Left ventricle myocardium superior (tissue), 1 donor: ENCODE data around the gene SYAP1. TPM values are rescaled to one million over a fixed set of nuclear protein-coding genes. Genes with fewer than 3 reads are reported as not detected.
"Not testable (repeated sequence)": the region's sequence is repeated elsewhere in the genome, so short reads cannot be mapped to it uniquely, and the experiment has no call there.

Experiments used
- ATAC-seq: fragments of 200-7000 bp; cut with Tn5 transposase; one replicate; pipeline ENCODE4 v1.9.1; 2020; ENCODE audit warnings: mild to moderate bottlenecking, moderate library complexity
- DNase-seq: peaks from one replicate; pipeline ENCODE4 v3.0.0-alpha.2; 2020
- intact Hi-C: fragments of 100-400 bp; cut with micrococcal nuclease; formaldehyde crosslinking; loops from one replicate; pipeline ENCODE4 v1.11.0; 2022
- total RNA-seq: library from RNA; stranded (reverse); fragmentation: NEBNext Ultra II Directional; extraction: Animal tissue kit (Norgen Biotek cat#: 25700); gene quantifications from one replicate; pipeline ENCODE4 v1.2.1, GENCODE V29; 2021
- donor health status: DM: no; HTN: yes; CAD: no; lungs with severe emphysema.

Gene SYAP1
- total RNA-seq, 1 donor from 2014 or later, result 17.5 TPM

DNA sequence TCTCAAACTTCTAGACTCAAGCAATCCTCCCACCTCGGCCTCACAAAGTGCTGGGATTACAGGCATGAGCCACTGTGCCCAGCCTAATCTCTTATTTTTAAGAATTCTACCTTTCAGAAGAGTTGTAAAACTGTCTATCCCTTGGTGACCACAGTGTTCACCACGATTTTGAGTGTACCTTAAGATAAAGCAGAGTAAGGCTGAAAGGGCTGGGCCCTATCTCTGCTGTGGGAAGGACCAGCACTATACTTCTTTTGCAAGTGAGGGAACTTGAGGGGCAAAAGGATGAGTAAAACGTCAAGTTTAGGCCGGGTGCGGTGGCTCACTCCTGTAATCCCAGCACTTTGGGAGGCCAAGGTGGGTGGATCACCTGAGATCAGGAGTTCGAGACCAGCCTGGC lies 3.0 kb upstream of the SYAP1 start:
- ATAC-seq, DNase-seq, intact Hi-C loops: not testable (repeated sequence)

DNA sequence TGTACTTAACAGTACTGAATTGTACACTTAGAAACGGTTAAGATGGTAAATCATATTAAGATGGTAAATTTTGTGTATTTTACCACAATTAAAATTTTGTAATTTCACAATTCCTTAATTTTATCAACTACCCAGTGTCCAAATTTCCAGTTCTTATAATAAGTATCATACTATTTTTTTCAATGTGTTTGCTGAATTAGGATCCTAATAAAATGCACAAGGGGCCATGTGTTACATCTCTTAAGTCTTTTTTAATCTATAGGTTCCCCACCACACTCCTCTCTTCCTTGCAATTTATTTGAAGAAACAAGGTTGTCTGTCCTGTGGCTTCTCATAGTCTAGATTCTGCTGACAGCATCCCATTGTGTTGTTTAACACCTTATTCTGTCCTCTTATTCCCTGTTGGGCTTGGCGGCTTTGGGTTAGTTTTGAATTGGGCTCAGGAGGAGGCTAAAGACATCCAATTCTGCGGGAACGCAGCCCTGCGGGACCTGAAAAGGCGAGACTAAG lies 533 bp upstream of the SYAP1 start:
- DNase-seq (no peak), ATAC-seq (no peak)
- intact Hi-C loops, result no loop called here

DNA sequence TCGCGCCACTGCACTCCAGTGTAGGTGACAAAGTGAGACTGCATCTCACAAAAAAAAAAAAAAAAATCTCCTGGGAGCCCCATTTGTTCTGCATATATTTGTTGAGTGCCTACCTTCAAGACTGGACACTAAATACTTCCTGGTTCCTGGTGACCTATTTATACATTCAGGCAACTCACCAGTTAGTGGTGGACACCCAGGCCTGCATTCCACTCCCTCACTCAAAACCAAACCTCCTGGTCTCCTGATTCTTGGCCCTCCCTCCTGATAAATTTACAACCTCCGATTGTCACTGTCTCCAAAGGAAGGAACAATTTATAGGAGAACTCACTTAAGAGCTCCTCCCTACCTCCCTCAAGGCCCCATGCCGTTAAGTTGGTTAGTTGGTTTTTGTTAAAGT lies 3.1 kb downstream of the SYAP1 start:
- intact Hi-C loops, result no loop called here
- no peak for ATAC-seq
- no peak for DNase-seq

DNA sequence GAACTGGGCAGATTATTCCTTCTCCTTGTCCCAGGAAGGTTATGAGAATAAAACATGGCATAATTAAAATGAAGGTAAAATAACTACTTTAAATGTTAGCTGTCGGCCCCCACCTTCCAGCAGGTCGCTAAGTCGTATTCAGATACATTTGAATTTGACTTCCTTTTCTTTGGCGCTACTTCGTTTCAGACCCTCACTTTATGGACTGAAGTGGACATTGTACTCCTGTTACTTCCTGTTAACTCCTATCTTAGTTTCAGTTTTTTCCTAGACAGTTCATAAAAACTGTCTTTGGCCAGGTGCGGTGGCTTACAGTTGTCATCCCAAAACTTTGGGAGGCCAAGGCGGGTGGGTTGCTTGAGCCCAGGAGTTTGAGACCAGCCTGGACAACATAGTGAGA lies 5.7 kb downstream of the SYAP1 start:
- ATAC-seq, result no peak
- no peak for DNase-seq
- intact Hi-C loops, result no loop called here

DNA sequence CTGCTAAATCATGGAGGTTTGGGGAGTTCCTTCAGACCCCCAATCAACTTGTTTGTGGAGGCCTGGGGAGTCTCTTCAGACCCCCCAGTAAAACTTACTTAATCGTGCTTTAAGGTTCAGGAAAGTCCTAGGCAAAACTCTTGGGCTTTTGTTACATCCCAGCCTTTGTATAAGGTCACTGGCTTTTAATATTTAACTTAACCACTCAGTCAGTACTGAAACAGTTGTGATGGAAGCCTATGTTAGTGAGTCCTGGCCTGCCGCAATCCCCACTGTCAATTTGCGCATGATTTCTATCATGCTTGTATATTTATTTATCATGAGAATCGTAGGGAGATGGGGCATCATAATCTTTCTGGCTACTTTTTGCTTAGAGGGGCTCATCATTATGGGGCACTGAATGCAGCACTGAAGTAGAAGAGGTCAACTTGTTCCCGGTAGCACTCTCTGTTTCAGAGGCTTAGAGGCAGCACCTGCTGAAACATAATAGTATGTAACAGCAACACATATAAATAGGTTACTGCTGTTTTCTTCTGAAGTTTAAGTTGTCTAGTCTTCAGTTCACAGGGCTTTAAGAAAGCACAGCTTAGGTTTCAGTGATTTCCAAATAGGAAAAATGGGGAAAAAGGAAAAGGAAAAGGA lies 7.1 kb downstream of the SYAP1 start:
- intact Hi-C loops, ATAC-seq, DNase-seq: not testable (repeated sequence)

DNA sequence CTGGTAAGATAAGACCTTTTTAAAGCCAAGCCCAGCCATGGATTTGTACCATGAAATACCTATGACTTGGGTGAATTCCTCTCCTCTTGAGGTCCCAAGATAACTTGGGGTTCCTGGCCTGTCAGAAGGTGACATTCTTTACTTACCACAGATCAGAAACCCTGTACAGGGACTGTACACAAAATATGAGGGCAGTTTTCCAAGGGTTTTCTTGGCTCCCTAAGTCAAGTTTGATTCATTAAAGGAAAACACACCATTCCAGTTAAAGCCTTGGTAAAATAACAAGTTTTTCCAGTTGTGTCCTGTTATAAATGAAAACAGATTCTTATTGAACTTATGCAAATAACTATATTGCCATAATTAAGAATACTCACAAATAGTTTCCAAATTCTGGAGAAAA lies 8.2 kb downstream of the SYAP1 start:
- DNase-seq, result no peak
- intact Hi-C loops, result no loop called here
- no peak for ATAC-seq

DNA sequence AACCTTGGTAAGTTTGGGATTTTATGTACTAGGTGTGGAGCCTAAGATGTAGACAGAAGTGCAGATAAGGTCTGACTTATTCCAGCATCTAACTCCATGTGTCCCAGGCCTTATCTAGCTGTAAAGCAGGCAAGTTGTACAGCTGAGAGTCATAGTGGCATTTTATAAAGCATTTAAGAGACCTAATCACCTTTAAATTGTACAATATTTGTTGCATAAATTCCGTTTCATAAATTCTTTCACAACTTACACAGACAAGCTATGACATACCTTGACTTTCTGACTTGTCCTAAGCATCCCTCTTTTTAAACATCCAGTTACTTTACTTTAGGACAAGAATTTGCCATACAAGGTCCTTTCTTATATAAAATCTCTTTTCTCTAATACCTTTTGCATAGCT lies 11.0 kb downstream of the SYAP1 start:
- DNase-seq, result no peak
- intact Hi-C loops, result no loop called here
- no peak for ATAC-seq

DNA sequence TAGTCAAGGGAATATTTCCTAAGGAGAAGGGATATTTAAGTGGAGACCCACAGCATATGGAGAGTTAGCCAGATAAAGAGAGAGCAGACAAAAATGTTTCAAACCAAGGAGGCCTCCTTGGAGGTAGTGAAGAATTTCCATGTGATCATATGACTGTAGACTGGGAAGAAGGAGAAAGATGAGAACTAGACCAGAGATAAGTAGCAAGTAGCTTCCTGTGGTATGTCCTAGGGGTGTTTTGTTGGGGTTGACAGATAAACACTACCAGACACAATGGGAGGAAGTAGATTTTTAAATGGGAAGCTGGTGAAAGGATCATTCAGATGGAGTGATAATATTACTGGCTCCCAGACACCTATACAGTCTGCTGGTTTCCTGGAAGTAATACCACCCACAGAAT lies 13.6 kb downstream of the SYAP1 start:
- DNase-seq (no peak), ATAC-seq (no peak)
- intact Hi-C loops, result no loop called here

DNA sequence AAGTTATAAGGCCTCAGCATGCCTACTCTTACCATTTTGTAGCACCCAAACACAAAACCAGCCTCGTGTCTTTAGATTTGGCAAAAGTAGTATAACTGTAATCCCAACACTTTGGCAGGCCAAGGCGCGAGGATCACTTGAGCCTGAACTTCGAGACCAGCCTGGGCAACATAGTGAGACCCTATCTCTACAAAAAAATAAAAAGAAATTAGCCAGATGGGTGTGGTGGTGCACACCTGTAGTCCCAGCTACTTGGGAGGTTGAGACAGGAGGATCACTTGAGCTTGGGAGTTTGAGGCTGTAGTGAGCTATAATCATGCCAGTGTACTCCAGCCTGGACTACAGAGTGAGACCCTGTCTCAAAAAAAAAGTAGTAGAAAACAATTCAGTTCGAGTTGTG lies 17.6 kb downstream of the SYAP1 start:
- intact Hi-C loops, result no loop called here
- no peak for ATAC-seq

DNA sequence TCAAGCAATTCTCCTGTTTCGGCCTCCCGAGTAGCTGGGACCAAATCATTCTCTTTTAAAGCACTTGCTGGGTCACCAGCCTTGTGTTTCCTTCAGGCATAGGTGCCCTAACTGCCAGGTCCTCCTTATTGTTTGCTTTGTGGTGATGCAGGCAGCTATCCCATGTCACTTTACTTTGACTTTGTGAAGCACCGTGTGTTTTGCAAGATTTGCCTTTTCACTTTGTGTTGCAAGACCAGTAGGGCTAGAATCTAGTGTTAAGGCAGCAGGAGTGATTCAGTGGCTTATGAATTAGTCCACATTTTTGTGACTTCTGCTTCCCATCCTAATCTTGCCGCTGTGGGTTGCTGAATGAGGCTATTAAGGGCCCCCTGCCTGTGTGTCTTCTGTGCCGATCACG lies 20.2 kb downstream of the SYAP1 start:
- ATAC-seq, result no peak
- intact Hi-C loops, result no loop called here

More for the DNA sequence above, 17.6 kb downstream of the SYAP1 start:
- no peak for DNase-seq

DNA sequence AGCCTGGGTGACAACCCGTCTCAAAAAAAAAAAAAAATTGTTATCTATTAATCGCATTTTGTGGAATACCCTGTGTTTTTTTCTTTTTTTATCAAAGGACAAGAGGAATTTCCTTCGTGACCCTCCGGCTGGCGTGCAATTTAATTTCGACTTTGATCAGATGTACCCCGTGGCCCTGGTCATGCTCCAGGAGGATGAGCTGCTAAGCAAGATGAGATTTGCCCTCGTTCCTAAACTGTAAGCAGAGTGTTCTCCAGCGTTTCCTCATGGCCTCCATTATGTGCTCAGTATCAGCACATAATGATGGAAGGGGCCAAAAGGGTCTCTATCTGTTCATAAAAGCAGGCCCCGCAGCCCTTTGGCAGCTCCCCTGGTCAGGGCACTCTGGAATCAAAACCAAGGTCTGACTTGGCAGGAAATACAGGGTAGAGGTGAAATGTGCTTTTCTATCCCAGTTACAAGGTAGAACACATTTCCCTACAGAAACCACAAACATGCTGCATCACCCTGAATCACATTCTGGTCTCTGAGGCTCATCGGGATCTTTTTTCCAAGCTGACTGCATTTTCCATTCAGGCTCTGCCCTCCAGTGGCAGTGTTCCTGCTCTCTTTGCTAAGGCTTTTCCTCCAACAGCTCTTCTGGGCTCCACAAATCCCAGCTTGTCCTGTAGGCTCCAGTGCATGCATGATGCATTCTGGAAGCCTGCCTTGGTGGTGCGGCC lies 24.4 kb downstream of the SYAP1 start:
- ATAC-seq, result no peak
- no peak for DNase-seq
- intact Hi-C loops, result no loop called here

More for the DNA sequence above, 20.2 kb downstream of the SYAP1 start:
- DNase-seq, result no peak

DNA sequence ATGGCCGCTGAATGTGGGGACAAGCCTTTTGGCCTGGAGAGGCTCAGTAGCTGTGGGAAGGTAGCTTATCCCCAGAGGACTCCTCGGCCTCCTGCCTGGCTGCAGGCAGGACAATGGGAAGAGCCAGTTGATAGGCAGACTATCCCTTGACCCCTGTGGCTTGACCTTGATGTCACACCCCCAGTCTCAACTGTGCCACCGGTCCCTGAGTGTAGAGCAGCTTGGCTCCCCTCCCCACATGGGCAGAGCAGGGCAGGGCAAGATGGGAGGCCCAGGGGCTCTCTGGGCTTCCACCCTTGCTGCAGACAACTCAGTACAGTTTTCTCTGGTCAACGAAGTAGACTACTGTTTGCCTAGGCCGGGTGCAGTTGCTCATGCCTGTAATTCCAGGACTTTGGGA lies 25.7 kb downstream of the SYAP1 start:
- intact Hi-C loops, result no loop called here
- ATAC-seq, result peak; percentile 21
- DNase-seq, result no peak

DNA sequence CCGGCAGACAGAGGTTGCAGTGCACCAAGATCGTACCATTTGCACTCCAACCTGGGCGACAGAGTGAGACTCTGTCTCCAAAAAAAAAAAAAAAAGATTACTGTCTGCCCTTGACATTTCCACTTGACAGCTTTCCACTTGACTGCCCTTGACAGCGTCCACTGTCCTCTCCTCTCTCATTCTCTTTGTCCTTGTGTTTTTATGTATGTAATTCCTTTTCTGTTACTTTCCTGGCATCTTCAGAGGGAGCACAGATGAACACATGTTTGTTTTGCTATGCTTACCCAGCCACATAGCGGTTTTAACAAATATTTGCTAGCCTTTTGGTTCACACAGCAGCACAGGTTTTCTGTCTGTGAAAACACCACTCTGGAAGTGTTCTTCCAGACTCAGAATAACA lies 26.2 kb downstream of the SYAP1 start:
- ATAC-seq, result peak; percentile 50
- no peak for DNase-seq
- intact Hi-C loops, result no loop called here

DNA sequence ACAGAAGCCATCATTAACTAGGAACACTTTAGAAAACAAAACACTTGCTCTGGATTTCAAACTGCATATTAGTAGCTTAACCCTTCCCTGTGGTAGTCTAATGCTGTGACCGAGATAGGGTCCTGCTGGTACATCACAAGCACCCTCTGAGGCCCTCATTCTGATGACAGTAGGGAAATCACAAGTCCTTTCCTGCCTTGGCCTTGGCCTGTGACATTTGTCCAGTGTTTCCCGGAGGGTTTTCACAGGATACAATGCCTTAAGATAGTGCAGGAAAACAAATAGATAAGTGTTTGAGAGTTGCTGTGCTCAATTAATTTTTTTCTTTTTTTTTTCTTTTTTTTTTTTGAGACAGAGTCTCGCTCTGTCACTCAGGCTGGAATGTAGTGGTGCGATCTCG lies 29.0 kb downstream of the SYAP1 start:
- DNase-seq (no peak), ATAC-seq (no peak)
- intact Hi-C loops, result no loop called here

DNA sequence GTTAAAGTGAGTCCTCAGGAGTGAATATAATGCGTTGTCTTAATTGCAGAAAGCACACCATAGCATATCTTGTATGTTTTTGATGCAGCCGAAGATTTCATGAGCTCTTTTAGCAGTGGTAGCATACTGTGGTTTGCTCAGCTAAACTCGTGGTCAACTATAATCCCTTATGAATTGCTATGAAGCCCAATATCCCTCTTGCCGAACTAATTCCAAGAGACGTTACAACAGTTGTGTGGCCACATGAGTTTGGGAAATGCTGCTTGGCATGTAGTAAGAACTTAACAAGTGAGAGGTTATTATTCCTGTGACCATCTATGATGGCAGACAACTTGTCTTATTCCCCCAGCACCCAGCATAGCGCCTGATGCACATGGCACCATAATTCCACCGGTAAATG lies 30.7 kb downstream of the SYAP1 start:
- intact Hi-C loops, result no loop called here
- DNase-seq (no peak), ATAC-seq (no peak)

DNA sequence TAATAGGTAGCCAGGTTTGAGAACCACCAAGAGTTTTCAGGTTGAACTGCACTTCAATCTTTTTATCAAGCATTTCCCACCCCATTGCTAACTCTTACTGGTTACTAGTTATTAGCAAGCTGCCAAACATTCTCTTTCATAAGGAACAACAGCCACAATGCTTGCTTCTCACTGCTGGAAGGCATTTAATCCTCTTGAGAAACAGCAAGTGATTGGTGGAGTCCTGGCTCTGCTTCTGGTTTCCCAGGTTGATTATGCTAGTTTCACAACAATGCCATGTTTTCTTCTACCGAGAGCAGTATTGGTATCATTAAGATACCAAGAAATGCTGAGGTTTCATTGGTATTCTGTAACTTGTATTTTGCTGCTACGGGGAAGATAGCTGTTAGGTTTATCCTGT lies 34.6 kb downstream of the SYAP1 start:
- DNase-seq, result no peak
- no peak for ATAC-seq
- intact Hi-C loops, result no loop called here

DNA sequence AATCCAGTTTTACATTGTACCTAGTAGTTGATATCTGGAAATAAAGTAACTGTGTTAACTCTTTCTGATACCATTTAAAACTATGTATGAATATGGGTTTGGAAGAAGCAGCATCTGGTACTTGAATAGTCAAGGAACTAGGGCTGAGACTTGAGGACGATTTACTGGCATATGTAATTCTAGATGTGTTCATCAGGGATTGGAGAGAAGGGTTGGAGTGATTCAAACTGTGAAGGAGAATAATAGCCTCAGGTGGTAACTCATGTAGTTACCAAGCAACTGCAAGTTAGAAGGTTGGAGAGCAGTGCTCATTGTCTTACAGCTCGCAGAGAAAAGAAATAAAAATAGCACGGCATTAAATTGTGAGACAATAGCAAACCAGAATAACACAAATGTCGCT lies 37.3 kb downstream of the SYAP1 start:
- DNase-seq (no peak), ATAC-seq (no peak)
- intact Hi-C loops, result no loop called here

DNA sequence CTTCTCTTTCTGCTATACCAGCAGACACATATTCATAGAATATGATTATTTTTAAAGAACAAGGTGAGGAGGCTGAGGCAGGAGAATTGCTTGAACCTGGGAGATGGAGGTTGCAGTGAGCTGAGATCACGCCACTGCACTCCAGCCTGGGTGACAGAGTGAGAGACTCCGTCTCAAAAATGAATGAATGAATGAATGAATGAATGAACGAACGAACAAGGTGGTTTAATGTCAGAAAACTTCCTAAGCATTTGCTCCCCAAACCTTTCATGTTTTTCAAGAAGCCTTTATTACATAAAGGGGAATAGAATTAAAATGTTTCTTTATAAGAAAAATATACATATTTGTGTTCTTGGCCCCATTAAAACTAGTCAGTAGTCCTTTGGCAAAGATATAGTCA lies 42.1 kb downstream of the SYAP1 start:
- DNase-seq, ATAC-seq, intact Hi-C loops: not testable (repeated sequence)

DNA sequence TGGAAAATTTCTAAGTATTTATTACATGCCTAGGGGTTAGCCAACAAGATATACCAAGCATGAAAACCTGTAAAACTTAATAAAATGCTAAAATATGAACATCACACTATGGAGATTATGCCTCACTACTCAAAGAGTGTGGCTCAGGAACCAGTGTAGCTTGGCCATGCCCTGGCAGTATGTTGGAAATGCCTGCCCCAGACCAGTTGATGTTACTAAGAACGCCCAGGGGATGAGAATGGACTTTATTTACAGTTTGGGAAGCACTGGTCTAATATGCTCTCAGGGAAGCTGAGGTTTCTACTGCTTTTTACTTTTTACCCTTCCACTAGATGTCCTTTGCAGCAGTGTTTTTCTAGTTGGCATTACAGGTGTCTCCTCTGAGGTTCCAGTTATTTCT lies 43.2 kb downstream of the SYAP1 start:
- no peak for ATAC-seq
- no peak for DNase-seq
- intact Hi-C loops, result no loop called here

DNA sequence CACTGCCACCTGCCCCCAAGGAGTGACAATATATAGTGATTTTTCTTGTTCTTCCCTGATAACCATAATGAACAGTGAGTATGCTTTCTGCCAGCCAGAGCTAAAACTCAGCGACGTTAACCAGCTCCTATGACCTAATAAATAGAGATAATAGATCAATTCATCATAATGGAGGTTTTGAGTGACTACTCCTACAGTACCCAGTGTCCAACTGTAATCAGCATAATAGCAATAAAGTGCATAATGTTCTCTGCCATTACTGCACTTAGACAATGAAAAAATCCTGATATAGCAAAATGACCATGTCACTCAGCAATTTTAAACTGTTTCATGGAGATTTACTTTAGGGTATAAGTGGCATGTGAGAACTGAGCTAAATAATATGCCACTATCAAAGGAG lies 46.2 kb downstream of the SYAP1 start:
- ATAC-seq (no peak), DNase-seq (no peak)
- intact Hi-C loops, result no loop called here

DNA sequence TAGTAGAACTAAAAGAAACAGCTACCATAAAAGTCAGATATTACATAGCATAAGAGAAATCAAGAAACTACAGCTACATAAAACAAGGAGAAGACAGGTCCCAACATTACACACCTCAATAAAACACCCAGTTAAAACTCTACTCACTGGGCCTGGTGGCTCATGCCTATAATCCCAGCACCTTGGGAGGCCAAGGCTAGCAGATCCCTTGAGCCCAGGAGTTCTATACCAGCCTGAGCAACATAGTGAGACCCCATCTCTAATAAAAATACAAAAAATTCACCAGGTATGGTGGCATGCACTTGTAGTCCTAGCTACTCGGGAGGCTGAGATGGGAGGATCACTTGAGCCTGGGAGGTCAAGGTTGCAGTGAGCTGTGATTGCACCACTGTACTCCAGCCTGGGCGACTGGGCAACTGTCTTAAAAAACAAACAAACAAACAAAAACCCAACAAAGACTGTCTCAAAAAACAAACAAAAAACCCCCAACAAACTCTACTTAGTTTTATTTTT lies 51.6 kb downstream of the SYAP1 start:
- DNase-seq (no peak), ATAC-seq (no peak)
- intact Hi-C loops, result no loop called here
